Gastroesophageal sphincter (tissue), 3 donors: Measurements from ENCODE around the gene MAB21L4.

Source experiments
- CTCF ChIP-seq, 4 experiments: fragments of 200-600 bp in 2 of 4; fragments of 450-650 bp in 2 of 4; sonication (generic) in 1 of 4; IDR thresholded peaks; one replicate each; pipeline ENCODE4 v1.5.1; 2017 to 2019; ENCODE audit warnings: antibody characterized with exemption in 4 of 4, mild to moderate bottlenecking in 2 of 4, moderate library complexity in 2 of 4
- POLR2A ChIP-seq, 2 donors: fragments of 450-650 bp; IDR thresholded peaks; one replicate each; pipeline ENCODE4 v1.6.1; 2017; ENCODE audit warnings: antibody characterized with exemption in 2 of 2, mild to moderate bottlenecking in 2 of 2, moderate library complexity in 1 of 2
- POLR2AphosphoS5 ChIP-seq: sonication (generic); formaldehyde crosslinking; IDR thresholded peaks from one replicate; pipeline ENCODE4 v1.6.1; 2017; ENCODE audit warnings: antibody characterized with exemption

DNA sequence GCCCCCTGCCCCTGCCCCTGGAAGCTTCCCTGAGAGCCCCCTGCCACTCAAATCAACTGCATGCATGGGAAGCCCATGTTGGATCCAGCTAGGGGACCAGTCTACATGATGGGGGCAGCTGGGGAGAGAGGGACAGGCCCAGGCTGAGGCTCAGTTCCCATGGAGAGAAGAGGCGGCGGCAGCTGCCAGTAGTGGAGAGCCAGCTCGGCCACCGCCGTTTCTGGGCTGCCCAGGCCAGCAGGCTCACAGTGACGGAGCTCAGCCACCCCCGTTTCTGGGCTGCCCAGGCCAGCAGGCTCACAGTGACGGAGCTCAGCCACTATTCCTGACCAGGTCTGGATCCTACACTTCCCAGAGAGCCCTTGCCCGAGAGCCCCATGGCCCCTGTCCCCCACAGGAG is 3.6 kb downstream of the MAB21L4 start:
- TF ChIP-seq POLR2AphosphoS5 (no peak), CTCF (IDR thresholded peaks at IDR 0.05) (no peak), POLR2A (IDR thresholded peaks at IDR 0.05) (no peak)
